HG02571 (cell line): ENCODE results near the gene MT1A.

ENCODE experiments used
- ATAC-seq: cut with Tn5 transposase; IDR thresholded peaks from one replicate; pipeline ENCODE4 v1.9.1; 2021; ENCODE audit warnings: mild to moderate bottlenecking, moderate library complexity; ENCODE audit not compliant: unreplicated experiment

The MT1A gene

GRCh38 chr16:56637814-56638750 lies at the start of gene MT1A:
TSS of gene MT1A (plus strand) at chr16:56638666. CDS start at chr16:56638739, 73 bp downstream.
- no peak for ATAC-seq

DNA sequence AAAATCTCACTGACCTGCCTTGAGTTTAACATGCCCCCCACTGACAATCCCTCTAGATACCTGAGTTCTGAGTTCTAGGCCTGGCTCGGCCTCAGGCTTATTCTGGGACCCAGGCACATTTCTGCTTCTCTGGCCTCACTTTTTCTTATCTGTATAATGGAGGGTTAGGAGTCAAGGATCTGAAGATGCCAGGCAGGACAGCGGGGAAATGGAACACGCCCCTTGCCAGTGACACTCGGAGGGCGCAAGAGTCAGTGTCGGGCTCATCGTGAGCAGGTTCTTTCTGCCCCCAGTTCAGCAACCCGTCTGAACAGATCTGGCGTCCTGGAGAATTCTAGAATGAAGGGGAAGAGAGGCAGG lies 49.7 kb upstream of the MT1A start:
- no peak for ATAC-seq

DNA sequence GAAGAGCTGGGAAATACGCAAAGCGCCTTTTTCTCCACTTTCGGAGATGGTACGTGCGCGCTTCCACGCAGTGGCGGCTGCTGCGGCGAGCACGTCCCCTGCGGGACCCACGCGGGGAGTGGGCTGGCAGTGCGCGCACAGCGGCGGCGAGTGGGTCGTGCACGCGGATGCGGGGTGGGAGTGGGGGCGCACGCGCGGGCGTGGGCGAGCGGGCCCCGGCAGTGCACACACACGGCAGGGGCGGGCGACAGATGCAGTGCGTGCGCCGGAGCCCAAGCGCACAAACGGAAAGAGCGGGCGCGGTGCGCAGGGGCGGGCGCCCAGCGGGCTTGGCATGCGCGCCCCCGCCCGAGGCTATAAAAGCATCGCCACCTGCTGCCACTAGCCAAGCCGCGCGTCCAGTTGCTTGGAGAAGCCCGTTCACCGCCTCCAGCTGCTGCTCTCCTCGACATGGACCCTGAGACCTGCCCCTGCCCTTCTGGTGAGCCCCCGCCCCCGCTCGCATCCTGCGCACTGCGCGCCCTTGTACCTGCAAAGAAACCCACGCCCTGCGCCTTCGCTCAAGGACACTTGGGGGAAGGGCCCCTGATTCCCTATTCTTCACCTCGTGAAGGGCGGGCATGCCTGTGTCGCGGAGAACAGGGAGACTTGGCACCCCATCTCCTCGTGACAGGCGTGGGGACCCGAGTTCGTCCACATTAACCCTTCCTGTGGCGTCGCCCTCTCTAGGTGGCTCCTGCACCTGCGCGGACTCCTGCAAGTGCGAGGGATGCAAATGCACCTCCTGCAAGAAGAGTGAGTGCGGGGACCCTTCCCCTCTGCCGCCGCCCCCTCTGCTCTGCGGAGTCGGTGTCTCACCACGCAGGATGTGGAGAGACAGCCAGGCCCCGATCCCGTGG lies 49.1 kb upstream of the MT1A start, which contains the start of gene MT3:
MT3 (plus strand) TSS at position 388 of the 899 bp plus-strand sequence; CDS start at position 451, 63 bp downstream.
- ATAC-seq: no peak

DNA sequence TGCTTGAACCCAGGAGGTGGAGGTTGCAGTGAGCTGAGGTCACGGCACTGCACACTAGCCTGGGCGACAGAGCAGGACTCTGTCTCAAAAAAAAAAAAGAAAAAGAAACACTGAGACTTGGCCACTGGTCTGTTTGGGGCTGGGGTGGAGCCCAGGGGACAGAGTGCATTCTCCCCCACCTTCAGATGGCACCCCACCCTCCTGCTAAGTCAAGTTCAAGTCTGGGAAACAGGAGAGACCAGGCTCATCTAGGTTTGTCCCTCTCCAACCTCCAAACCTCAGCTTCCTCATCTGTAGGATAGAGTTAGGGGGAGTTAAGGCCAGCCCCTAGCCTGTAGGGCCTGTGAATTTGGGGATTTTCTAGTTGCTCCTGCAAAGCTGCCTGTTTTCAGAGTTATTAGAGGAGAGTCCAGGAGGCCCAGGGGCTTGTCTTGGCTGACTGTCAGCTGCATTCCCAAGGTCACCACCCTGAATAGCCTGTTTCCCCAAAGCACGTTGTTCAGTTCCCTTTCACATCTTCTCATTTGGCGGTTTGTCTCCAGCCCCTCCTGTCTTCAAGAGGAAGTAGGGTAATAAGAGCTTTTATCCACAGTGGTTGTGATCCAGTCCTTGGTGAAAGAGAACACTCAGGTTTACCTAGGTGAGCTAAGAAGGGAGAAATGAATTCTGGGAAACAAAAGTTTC lies 46.9 kb upstream of the MT1A start:
- ATAC-seq: no peak

- no peak for ATAC-seq
These were observed 44.7 kb upstream of the MT1A start for GRCh38 chr16:56593573-56594291.

DNA sequence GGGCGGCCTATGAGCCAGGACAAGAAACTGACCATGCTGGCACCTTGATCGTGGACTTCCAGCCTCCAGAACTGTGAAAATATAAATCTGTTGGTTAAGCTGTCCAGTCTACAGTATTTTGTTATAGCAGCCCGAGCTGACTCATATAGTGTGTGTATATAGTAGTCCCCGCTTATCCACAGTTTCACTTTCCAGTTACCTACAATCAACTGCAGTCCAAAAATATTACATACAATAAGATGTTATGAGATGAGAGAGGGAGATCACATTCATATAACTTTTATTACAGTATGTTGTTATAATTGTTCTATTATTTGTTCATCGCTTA lies 44.2 kb upstream of the MT1A start:
- ATAC-seq: no peak

GRCh38 chr16:56600398-56600999 lies 38.0 kb upstream of the MT1A start:
- no peak for ATAC-seq

DNA sequence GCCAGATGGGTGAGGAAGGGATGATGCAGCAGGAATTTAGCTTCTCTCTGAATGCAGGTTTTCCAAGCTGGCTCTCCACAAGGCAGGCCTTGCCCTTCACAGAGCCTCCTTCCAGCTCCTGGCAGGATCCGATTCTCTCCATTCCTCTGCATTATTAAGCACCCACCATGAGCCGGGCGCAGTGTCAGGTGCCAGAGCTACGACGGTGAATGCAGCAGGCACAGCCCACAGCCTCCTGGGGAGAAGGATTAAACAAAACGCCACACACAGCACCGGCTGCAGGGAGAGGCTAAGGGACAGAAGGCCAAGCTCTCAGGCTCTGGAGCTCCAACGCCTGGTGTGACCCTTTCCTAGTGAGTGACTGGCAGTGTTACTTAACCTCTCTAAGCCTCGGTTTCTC lies 37.1 kb upstream of the MT1A start:
- ATAC-seq: no peak

DNA sequence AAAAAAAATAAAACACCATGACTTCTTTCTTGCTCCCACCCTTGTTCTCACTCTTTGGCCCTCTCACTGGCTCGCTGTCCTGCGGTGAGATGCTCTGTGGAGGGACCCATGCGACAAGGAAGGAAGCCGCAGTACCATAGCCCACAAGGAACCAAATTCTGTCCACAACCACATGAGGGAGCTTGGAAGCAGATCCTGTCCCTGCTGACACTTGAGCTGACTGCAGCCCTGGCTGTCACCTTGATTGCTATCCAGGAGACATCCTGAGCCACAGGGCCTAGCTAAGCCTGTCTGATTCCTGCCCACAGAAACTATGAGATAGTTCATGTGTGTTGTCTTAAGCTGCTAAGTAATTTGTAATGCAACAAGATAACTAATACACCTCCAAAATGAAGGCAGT lies 34.9 kb upstream of the MT1A start:
- no peak for ATAC-seq

DNA sequence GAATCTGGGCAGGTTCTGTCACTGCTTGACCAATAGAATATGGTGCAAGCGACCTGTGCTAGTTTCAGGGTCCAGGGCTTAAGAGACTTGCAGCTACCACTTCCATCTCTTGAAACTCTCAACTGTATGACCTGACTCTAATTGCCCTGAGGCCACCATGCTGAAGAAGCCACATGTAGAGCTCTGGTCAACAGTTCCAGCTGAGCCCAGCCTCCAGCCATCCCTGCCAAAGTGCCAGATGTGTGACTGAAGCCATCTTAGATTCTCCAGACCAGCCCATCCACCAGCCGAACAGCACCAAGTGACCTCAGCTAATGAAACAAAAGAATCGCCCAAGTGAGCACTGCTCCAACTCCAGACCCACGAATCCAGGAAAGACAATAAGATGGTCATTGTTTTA lies 33.5 kb upstream of the MT1A start:
- ATAC-seq: no peak

- no peak for ATAC-seq
These were observed 33.0 kb upstream of the MT1A start for GRCh38 chr16:56605475-56605874.

GRCh38 chr16:56606071-56606475 lies 32.4 kb upstream of the MT1A start:
- no peak for ATAC-seq

- ATAC-seq: no peak
These were observed 31.9 kb upstream of the MT1A start for GRCh38 chr16:56606476-56607108.

DNA sequence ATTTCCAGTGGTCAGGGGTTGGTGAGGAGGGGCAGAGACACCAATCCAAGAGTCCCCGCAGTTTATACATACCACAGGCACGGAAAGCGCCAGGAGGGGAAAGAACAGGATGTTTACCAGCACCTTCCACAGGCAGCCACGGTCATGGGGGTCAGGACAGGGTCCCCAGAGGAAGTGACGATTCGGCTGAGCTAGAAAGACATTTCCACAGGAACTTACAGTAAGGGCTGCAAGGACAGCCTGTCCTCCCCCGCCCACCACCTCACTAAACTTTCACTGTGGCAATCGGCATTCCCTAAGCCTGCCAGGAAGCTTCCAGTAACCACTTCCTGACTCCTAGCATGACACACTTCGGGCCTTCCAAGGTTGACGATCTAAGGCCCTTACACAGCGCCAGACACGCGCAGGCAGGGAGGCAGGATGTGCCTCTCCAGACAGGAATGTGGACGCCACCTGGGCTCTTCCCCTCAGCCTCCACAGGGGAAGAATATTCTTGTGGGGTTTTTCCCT lies 31.3 kb upstream of the MT1A start:
- ATAC-seq: no peak

DNA sequence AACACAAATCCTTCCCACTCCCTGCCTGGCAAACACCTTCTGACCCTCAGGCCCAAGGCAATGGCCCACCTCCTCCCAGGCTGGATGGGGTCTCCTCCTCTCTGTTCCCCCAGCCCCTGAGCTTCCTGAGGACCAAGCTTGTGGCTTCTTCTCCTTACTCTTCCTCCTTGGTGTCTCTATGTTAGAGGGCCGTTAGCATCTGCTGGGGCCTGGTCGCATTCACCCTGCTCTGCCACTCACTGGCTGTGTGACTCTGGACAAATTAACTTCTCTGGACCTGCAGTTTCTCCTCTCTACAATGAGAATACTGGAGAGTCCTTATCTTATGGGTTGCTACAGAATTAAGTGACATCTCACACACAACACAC lies 30.8 kb upstream of the MT1A start:
- no peak for ATAC-seq

- peak; percentile 88 for ATAC-seq
These were observed 30.2 kb upstream of the MT1A start, which contains the start of gene MT2A for GRCh38 chr16:56608043-56608875. TSS of gene MT2A (plus strand) at chr16:56608584. CDS start at chr16:56608656, 72 bp downstream.

DNA sequence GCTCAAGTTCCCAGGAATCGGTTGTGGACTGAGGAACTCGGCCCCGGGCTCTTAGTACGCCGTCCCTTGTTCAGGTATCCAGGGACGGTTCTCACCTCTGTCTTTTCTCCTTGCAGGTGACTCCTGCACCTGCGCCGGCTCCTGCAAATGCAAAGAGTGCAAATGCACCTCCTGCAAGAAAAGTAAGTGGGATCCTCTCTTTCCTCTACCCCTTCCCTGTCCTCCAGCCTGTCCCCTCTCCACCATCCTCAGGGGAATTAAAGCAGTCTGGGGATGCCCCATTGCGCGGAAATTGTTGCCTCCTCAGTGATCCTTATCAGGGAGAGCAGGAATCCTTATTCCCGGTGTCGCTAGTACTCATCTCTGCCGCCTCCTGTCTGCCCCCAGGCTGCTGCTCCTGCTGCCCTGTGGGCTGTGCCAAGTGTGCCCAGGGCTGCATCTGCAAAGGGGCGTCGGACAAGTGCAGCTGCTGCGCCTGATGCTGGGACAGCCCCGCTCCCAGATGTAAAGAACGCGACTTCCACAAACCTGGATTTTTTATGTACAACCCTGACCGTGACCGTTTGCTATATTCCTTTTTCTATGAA lies 29.5 kb upstream of the MT1A start:
- ATAC-seq: no peak

GRCh38 chr16:56609463-56609921 lies 29.0 kb upstream of the MT1A start:
- ATAC-seq: peak; percentile 42
